ENCODE data around the gene CEMIP.

The CEMIP gene

DNA sequence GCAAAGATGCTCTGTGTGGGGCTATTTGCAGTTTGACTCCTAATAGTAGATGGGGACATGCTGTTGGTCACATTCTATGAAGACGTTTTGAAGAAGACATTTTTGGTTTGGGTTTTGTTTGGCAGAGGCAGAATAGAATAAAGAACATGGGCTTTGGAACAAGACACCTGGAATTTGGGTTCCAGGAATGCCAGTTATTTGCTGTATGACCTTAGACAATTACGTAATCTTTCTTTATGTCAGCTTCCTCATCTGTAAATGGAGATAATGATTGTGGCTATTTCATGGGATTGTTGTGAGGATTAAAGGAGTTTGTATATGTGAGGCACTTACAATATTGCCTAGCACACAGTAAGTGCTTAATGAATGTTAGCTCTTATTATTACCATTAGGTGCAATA lies 118.9 kb downstream of the CEMIP start:
- no peak for DNase-seq

DNA sequence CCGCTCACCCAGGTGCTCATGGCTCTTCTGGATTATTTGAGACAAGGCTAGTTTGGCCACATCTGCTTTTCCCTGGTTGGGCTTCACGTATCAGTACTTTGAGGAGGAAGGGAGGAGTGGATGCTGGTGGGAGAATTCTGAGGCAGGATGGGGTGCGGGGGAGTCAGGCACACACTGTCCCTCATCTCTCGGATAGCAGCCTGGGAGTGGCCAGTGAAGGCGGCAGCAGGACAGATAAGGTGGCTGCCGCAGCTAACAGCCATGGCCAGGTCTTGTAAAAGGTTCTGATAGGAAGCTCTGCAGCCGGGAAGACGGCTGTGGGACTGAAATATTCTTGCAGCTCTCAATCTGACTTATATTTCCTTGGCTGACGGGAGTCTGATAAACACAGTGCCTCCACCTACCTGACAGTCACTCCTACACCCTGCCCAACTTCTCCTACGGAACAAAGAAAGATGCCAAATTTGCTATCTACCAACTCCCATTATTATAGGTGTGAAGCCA lies 123.2 kb downstream of the CEMIP start:
- no peak for DNase-seq

DNA sequence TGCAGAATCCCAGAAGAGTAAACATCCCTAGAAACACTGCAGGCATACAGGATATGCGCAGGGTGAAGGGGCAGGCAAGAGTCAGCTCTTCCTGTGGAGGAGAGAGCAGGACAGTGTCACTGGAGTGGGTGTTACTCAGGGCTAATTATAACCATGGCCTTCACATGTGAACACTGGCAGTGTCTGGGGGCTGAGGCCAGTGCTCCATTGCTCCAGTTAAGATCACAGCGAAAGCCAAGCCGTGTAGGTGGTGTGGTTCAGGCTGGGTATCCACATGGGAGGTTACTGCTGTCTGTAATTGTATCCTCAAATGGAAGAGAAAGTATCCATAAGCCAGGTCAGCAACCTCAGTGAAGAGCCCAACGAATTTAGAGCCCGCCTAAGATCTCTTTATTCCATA lies 125.8 kb downstream of the CEMIP start:
- DNase-seq: no peak

DNA sequence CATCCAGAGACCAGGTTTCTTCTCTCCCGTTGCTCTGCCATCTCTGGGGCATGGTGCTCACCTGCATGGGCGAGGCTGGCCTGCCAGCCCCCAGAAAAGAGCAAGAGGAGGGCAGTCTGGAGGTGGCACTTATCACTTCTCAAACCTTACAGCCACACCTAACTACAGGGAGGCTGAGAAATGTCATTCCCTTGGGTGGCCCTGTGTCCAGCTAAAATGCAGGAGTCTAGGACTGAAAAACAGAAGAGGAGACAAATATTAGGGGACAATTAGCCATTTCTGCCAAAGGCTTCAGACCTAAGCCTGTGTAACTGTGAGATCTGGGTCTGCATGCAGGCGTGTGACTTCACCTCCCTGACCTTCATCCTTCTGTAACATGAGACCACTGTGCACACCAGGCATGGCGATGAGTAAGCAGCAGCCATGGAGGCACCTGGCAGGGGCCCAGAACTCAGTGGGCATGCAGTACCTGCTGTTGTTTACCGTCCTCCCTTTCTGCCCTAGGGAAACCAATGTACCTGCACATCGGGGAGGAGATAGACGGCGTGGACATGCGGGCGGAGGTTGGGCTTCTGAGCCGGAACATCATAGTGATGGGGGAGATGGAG lies 127.1 kb downstream of the CEMIP start:
- no peak for DNase-seq

DNA sequence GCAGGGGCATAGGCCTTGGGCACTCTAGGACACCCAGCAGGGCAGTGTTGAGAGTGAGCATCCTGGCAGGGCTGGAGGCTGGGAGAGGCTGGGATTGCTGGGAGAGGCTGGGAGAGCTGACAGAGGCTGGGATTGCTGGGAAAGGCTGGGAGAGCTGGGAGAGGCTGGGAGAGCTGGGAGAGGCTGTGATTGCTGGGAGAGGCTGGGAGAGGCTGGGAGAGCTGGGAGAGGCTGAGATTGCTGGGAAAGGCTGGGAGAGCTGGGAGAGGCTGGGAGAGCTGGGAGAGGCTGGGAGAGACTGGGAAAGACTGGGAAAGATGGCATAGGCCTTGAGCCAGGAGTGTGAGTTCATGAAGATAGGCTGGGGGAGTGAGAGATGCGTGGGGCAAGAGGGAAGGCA lies 132.7 kb downstream of the CEMIP start:
- DNase-seq: no peak

DNA sequence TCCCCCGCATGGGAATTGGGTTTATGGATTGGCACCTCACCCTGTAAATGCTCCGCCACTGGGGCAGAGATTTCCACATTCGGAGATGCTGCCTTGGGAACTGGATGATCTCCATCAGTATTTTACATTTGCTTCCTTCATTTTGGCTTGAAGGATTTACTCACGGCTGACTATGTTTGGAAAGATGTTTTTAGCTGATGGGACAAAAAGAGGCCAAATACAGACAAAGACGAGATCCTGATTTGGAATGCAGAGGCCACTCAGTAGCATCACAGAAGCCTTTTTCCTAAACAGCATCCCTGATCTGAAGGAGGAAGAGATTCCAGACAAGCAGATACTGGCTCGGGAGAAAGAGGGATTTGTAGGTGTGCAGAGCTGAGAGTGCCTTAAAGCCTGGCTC lies 133.5 kb downstream of the CEMIP start:
- no peak for DNase-seq

DNA sequence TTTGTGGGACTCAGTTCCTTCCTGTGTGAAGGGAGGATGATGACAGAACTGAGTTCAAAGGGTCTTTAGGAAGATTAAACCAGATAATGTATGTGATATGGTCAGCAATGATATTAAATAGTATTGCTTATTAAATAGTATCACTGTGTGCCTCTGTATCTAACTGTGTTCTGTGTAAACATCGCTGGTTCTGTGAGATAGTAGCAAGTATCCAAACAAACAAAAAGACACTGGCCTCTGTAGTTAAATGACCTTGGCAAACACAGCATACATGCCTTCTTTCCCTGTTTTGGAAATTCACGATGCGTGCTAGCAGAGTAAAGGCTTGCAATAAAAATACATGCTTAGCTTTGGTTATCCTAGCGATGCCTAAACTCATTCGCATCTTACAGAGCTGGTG lies 134.4 kb downstream of the CEMIP start:
- DNase-seq: no peak

DNA sequence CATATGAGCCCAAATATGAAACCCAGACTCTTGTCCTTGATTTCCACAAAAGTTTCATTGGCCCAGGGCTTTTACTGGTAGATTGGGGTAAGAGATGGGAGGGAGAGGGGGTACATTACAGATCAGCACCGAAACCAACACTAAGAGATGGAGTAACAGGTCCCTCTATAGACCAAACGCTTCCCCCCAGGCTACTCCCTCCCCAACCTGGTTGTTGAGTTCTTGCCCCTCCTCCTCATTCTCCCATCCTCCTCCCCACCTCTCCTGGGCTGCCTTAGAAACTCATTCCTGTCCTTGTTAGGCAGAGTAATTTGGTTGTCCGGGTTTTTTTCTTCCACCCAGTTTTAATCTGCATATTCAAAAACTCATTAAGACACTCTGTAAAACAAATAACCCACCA lies 136.3 kb downstream of the CEMIP start:
- no peak for DNase-seq

DNA sequence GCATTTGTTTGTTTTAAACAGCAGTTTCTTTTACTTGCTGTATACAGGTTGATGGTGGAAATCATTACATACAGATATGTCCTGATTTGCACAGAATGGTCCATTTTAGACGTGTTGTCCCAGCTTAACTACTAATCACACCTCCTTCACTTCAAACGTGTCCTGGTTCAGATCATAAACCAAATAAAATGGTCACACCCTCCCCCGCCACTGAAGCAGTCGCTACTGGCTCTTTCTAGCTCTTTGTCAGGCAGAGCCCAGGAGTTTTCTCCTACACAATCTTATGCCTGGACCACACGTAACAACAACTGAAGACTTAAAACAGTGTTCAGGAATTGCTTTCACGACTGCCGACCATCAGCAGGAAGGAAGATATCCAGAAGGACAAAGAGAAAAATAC lies 136.9 kb downstream of the CEMIP start:
- DNase-seq: no peak

DNA sequence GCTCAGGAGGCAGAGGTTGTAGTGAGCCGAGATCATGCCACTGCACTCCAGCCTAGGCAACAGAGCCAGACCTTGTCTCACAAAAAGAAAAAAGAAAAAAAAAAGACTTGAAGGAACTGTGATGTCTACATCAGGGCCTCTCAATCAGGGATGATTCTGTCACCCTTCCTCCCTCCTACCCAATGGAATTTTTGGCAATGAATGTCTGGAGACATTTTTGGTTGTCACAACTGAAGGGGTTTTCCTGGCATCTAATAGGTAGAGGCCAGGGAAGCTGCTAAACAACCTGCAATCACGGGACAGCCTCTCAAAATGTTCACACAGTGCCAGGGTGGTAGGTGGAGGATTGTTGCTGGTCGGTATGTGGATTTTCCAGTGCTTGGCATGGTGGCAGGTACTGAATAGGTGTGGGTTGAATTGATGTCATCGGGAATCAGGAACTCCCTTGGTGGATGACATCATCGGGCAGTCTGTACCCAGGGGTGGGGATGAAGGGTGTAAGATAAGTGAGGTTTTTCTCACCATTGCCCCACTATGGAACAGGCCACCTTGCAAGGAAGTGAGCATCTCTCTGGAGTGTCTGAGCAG lies 139.1 kb downstream of the CEMIP start:
- no peak for DNase-seq

DNA sequence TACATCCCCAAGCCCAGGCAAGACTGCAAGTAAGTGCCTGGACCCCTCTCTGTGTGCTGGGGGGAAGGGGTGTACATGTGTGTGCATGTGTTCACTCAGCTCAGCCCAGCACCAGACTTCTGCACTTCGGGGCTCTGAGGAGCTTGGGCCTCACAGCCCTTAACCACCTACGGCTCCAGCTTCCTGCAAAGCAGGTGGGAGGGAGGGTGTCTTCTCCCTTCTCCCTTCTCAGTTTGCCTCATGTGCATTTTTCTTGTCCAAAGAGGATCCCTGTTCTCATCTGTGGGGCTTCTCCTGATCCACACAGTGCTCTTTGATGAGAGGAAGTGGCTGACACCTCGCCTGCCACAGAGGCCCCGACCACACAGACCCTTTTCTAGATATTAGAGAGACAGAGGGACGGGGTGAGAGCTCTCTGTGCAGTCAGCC lies 141.1 kb downstream of the CEMIP start:
- DNase-seq: no peak

DNA sequence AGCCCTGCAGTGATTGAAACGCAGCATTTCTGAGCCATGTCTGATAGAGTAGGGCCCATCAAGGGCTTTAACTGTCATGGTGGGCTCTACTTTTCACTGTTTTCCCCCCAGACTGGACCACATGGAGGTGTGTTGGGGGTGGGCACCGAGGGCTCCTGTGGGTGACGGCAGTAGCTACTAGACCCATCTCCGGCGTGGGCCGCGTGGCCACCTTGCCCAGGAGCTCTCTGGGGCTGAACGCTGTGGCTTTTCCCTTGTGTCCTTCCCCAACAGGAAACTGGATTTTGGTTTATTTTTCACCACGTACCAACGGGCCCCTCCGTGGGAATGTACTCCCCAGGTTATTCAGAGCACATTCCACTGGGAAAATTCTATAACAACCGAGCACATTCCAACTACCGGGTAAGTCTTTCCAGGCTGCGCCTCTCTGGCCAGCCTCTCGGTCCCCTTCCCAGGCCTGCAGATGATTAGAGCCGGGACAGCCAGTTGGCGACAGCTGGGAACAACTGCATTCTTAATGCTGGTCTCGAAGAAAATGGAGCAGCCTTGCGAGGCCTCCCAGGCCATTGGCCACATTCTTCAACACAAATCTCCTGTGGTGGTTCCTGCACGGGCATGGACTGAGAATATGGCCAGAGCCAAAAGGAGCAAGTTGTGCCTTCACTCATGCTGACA lies 142.7 kb downstream of the CEMIP start:
- no peak for DNase-seq

DNA sequence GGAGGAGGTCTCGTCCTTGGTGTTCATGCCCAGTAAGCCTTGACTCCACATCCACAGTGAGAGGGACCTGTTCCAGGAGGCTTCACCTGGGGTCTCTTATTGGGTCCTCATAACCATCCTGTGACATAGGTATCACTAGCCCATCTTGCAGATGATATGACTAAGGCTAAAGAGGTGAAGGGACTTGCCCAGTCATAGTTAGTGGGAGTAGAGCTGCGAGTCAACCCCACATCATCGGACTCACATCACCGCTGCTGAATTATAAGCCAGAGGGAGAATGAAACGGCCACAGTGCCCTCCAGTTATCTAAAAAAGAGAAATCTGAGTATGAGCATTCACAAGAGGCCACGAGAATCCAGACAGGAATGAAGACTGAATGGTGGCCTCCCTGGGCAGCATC lies 144.5 kb downstream of the CEMIP start:
- DNase-seq: no peak

DNA sequence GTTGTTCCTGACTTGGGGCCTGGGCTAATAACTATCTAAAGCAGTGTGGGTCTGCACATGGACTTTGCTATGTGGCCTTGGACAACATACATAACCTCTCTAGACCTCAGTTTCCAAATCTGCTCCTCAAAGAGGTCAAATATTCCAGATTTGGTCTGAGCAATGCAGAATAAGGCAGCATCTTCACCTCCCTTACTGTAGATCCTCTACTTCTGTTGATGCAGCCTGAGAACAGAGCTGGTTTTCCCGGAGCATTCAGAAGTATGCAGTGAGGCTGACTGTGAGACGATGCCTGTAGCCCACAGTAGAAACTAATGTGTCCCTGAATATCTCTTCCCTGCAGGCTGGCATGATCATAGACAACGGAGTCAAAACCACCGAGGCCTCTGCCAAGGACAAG lies 145.1 kb downstream of the CEMIP start:
- DNase-seq: no peak

DNA sequence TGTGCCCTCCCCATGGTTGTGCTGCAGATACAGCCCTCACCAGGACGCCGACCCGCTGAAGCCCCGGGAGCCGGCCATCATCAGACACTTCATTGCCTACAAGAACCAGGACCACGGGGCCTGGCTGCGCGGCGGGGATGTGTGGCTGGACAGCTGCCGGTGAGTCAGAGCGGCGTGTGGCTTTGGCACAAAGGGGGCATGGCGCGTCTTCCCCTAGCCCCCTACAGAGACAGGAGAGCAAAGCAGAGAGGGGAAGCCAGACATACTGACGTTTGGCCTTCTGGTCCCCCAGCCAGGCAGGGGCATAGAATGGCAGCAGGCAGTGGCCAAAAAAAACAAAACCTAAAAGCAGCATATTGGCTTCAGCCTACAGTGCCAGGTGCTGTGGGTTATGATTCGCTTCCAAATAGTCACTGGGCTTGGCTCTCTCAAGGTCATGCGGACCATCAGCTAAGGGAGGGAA lies 146.5 kb downstream of the CEMIP start:
- DNase-seq: no peak

DNA sequence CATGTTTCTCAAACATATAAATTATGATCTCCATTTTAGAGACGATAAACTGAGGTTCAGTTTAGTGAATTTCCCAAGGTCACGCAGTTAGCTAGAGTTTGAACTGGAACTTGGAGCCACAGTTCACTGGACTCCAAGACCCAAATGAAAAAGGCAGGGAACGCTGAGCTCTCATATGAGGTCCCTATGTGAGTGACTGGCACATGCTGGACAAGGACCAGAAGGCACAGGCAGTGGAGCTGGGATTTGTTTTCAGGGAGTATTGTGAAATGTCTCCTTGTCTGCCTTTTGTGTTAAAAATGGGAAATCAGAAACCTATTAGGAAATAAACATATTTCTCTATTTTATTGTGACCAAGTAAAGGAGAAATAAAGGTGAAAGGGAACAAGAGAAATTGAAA lies 147.0 kb downstream of the CEMIP start:
- no peak for DNase-seq

DNA sequence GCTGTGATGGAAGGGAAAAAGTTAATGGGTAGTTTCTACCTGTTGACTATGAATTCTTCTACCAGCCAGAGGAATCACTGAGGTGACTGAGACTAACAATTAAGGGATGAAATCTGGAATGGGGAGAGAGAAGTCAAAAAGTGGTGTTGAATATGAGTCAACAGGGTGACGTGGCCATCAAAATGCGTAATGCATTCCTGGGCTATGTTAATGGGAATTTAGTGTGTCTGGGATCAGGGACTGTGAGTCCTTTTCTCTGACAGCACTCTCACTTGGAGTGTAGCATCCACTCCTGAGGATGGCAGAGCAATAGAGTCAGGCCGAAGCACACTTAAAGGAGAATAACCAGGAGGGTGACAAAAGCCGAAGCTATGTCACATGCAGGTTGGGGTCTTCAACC lies 150.1 kb downstream of the CEMIP start:
- no peak for DNase-seq

DNA sequence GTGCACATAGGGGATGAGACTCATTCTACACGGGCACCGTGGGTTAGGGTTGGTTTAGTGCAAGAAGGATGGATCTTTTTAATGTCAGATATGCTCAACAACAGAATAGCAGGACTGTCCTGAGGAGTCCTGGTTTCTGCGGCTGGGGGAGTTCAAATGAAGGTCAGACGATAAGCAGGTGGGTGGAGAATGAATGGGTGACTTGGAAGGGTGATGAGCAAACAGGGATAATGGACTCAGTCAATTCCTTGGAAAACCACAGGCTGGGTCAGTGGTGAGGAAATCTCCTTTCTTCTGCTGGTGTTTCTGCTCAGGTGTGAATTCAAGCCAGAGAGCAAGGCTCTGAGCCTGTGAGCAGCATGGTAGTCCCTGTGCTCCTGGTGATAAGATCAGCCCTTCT lies 150.5 kb downstream of the CEMIP start:
- no peak for DNase-seq

DNA sequence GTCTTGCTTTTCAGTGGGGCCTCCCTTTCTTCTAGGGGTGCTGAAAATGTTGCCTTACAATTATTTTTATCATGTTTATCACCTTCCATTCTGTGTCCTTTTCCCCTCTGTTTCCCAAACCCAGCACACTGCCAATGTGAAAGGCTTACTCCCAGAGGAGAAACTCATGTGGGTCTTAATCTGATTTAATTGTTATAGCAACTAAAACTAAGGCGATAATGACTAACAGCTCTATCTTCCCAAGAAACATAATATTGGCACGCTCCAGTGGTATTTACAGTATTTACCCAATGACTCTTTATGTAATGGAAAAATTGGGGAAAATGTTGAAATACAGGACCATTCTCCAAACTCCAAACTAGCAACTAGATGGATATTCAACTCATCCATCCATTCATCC lies 152.0 kb downstream of the CEMIP start:
- no peak for DNase-seq

DNA sequence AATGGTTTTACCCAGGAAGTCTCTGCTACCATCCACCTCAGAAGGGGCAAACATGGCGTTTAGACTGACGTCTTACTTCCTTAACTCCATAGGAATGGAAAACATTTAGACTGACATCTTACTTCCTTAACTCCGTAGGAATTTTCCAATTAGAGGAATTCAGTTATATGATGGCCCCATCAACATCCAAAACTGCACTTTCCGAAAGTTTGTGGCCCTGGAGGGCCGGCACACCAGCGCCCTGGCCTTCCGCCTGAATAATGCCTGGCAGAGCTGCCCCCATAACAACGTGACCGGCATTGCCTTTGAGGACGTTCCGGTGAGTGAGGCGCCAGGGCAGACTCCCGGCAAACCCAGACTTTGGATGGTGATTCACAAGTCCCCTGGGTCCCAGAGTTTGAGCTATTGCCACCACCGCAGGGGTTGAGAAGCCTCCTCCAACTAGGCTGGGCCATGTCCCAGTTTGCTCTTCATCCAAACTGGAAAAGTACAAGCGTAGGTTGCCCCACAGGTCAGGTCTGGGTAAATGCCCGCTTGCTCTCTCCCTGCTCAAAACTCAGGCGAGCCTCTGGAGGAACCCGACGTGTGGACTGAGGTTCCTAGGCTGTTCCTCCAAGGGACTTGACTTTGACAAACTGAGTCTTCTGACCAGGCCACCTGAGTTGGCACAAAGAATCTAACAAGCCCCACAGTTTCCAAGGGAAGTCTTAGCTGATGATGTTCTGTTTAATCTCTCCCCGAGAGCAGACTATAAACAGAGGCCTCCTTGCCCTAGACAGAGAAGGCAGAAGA lies 152.7 kb downstream of the CEMIP start:
- DNase-seq: no peak

DNA sequence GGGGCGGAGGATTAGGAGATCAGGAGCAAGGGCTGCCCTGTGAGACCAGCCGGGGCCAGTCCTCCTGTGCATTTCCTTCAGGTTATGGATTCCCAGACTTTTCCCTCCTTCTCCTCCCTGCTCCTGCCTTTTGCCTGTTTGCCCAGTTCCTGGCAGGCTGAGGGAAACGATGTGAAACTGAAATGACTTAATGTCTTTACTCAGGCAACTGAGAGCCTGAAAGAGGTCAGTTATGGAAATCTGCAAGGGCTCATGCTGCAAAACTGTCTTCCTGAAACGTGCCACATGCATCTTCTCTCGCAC lies 153.3 kb downstream of the CEMIP start:
- no peak for DNase-seq

DNA sequence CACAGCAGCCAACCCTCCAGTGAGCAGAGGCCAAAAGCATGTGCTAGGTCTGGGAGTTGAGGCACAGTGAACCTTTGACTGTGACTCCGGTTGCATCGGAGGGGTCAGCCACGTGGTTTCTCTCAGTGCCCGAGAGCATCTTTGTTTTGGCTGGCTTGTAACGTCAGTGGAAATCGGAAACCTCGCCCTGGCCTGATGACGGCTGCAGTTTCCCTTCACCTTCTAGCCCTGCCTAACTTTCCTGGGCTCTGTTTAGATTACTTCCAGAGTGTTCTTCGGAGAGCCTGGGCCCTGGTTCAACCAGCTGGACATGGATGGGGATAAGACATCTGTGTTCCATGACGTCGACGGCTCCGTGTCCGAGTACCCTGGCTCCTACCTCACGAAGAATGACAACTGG lies 153.8 kb downstream of the CEMIP start:
- DNase-seq: no peak

DNA sequence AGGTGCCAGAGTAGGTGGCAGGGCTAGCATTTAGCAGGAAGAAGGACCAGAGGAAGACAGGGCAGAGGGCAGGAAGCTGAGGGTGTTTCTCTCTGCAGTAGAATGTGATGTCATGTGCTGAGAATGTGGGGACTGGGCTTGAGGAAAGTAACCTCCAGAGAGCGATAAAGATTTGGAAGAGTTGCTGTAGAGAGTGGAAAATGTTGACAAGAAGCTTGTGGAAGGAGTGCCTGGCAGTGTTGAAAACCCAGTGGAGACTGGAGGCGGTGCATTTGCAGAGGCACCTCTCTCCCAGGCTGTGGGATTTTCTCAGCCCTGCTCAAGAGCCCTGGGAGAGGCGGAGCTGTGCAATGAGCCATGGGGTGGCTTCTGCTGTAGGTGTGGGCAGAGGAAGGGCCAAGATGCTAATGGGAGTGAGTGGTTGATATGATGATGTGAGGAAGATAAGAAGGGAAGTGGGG lies 155.6 kb downstream of the CEMIP start:
- no peak for DNase-seq
